ENCODE measurements around the gene KRT81.
A peak's percentile ranks its signal among the peaks of the same experiment; 100 is the strongest.
"Not testable (repeated sequence)": the region's sequence is repeated elsewhere in the genome, so short reads cannot be mapped to it uniquely, and the experiment has no call there.

Gene KRT81

DNA sequence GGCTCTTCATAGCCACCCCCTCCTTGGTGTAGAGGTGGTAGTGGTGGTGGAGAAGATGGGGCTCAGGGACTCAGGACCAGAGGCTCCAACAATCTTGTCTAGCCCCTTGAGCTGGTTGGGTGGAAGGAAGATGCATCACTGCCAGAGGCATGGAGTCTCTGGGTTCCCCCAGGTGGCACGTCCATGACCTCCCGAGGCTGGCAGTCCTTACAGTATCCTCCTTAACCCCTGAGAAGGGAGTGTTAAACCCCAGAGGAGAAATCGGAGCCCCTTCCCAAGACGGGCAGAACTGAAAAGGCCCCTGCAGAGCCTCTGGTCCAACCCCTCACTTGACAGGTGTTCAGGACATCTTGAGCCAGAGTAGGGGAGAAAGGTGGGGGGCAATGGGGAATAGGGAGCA is 20.8 kb upstream of the KRT81 start:
- DNase-seq (ENCODE audit: insufficient read length, low spot score) (no peak), FAIRE-seq (no peak)
- no peak for TF ChIP-seq POLR2A (IDR thresholded peaks at IDR 0.05; ENCODE audit: low read depth, low read length)

DNA sequence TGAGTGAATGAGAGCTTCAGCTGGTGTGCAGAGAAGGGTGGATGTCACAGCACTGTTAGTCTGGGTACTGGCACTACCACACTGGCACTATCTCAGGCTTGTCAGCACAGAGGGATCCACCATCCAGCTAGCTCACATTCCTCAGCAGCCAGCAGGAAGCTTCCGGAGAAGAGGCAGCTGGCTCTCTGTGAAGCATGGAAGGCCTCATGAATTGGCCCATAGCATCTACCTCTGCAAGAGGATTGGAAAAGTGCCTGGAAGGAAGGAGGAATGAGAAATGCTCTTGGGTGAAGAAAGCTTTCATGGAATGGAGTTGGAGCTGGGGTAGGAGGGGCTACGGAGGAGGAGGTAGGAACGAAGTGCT is 19.9 kb upstream of the KRT81 start:
- FAIRE-seq (no peak), DNase-seq (ENCODE audit: insufficient read length, low spot score) (no peak)
- TF ChIP-seq POLR2A (IDR thresholded peaks at IDR 0.05; ENCODE audit: low read depth, low read length) = no peak

DNA sequence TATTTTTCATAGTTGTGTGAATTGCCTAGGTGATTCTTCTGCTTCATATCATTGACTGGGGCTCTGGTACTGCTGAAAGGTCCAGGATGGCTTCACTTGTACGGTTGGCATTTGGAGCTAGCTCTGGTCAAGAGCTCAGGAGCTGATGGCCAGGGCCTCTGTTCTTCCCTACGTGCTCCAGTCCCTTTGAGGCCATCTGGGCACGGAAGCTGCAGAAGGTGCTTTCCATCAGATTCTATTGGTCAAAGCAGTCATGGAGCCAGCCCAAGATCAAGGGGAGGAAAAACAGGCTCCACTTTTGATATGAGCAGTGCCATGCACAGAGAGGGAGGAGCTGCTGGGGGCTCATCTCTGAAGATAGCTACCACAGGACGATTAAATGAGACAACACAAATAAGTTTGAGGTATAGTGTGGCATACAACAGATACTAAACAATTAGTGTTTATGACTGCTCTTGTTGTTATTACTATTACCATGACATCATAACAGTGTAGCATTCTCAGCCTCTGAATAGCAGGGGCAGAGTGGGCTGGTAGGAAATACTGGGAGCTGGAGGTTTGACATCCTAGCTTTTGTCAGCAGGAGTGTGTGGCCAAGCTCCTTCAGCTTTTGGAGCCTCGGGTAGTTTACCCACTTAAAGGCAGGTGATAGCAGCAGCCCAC is 19.4 kb upstream of the KRT81 start:
- peak; percentile 53 for DNase-seq (ENCODE audit: insufficient read length, low spot score)
- TF ChIP-seq POLR2A (IDR thresholded peaks at IDR 0.05; ENCODE audit: low read depth, low read length) = no peak

DNA sequence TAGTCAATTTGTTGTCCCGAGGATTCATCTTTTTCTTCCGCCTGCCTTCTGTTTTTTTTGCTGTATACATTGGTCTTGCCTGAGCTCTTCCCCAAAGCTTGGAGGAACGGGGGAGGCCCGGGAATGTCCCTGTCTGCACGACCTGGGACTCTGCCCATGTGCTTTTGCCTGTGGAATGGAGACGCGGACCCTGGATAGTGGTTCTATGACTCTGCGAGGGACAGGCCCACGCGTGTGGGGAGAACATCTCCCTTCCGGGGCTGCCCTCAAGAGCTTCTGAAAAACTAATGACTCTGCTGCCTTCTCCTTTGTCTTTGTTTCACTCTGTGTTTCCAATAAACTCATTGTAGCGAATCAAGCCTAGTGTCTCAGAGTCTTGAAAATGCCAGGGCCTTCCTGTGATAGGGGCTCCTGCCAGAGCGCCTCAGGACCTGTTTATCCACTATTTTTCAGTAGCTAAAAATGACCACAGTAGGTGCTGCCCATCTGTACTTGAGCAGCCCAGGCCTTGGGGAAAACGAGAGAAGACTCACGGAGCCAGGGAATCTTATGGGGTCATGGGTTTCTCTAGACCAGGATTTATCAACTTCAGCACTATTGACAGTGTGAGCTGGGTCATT is 17.6 kb upstream of the KRT81 start:
- no peak for FAIRE-seq
- DNase-seq (ENCODE audit: insufficient read length, low spot score) = no peak
- no peak for TF ChIP-seq POLR2A (IDR thresholded peaks at IDR 0.05; ENCODE audit: low read depth, low read length)

More for the DNA sequence above, 19.4 kb upstream of the KRT81 start:
- no peak for FAIRE-seq

DNA sequence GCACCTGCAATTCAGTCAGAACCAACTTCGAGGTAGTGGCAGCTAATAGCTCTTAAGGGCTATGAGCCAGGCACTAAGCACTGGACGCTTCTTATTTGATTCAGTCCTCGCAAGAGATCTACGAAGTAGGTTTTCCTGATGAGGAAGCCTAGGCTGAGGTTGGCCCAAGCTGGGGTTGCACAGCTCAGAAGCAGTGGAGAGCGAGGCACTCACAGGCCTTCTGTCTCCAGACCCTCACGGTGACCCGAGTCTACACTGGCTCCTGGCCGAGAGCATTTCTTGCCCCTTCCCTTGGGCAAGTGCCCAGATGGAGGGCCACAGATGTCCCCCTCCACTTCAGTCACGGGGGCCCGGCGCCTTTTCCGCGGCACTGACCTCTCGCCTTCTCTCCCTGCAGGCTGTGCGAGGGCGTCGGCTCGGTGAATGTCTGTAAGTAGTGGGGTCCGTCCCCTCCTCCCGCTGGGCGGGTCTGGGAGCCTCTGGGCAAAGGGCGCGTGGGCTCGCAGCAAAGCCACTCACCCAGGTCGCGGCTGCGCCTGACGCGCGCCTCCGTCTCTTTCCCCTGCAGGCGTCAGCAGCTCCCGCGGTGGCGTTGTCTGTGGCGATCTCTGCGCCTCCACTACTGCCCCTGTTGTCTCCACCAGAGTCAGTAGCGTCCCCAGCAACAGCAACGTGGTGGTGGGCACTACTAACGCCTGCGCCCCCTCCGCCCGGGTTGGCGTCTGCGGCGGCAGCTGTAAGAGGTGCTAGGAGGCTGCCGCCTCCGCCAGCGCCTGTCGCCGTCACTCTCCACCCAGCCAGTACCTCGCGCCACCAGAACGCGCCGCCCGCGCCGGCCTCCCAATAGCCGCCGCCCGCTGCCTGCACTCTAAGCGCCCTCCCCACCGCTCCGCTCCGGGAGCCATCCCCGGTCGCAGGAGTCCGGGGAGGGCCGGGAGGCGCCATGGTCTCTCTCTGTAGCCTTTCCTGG is 16.8 kb upstream of the KRT81 start:
- FAIRE-seq (no peak), DNase-seq (ENCODE audit: insufficient read length, low spot score) (no peak)
- no peak for TF ChIP-seq POLR2A (IDR thresholded peaks at IDR 0.05; ENCODE audit: low read depth, low read length)

DNA sequence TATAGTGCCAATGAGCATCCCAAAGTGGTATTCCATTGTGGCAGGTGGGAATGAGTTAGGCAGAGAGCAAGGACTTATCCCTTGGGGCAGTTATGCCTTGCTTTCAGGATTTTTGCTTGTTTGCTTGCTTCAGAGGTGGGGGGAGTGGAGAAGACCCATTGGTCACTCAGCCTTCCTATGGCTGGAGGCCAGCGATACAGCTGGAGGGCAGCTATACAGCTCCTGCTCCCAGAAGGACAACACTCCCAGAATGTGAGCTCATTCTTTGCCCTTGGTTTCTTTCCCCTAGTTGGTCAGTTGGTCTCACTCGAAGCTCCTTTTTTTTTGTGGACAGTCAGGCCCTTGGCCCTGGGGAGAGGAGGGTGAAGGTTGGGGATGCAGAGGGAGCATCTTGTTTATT is 15.4 kb upstream of the KRT81 start:
- TF ChIP-seq POLR2A (IDR thresholded peaks at IDR 0.05; ENCODE audit: low read depth, low read length) = no peak
- DNase-seq (ENCODE audit: insufficient read length, low spot score) = no peak
- FAIRE-seq = no peak

DNA sequence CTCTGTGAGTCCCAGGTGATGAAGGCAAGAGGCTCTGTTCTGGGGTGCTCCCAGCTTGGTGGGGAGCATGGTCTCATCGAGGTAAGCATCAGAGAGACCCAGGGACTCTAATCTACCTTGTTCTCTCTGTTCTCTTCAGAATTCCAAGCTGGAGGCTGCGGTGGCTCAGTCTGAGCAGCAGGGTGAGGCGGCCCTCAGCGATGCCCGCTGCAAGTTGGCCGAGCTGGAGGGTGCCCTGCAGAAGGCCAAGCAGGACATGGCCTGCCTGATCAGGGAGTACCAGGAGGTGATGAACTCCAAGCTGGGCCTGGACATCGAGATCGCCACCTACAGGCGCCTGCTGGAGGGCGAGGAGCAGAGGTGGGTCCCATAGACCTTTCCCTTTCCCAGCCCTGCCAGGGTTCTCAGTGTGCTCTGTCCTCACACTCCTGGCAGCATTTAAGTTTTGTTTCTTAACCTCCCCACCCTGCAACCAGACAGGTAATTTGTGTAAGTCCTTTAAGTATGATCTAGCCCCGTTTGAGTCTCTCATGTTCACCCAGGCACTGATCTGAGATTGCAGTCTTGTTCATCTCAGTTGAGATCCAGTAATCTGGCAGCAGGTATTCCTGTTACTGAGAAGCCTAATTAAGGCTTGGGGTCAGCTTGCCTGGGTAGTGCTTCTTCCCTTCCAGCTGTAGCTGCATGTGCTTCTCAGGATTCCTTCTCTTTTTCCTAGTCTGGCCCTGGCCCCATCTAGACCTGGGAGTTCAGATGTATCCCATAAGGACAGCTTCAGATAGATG is 14.8 kb upstream of the KRT81 start:
- no peak for DNase-seq (ENCODE audit: insufficient read length, low spot score)
- no peak for TF ChIP-seq POLR2A (IDR thresholded peaks at IDR 0.05; ENCODE audit: low read depth, low read length)
- no peak for FAIRE-seq

DNA sequence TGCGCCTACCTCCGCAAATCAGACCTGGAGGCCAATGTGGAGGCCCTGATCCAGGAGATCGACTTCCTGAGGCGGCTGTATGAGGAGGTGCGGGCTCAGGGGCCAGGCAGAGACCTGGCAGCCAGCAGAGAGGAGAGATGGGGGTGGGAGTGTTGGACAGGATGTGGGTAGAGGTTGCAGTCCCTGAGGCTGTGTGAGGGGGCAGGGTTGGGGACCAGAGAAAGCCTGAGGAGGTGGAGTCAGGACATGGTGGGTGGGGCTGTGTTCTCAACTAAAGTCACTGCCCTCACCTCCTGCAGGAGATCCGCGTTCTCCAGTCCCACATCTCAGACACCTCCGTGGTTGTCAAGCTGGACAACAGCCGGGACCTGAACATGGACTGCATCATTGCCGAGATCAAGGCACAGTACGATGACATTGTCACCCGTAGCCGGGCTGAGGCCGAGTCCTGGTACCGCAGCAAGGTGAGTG is 13.6 kb upstream of the KRT81 start:
- FAIRE-seq; DNase-seq (ENCODE audit: insufficient read length, low spot score): not testable (repeated sequence)

DNA sequence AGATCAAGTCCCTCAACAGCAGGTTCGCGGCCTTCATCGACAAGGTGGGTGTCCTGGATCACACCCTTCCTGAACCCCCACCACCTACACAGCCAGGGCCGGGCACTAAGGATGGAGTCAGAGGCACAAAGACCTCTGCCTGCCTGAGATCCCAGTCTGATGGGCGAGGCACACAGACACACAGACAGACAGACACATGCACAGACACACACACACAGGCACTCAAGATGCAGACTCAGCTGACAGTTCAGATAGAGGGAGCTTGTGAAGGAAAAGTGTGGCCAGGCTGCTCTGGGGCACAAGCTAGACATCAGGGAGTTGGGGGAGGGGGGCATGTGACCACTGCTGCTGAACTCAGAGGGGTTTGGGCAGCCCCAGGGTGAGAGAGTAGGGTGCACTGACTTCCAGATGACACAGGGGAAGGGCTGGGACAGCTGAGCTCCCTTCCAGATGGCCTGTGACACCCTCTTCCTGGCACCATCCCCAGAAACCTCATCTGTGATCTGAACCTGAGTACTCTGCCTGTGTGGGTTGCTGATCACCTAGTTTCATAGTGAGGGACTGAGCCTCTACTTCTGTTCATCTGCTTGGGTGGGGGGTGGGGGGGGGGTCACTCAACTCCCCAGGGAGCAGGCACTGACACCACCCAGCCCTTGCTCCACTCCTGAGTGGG is 11.0 kb upstream of the KRT81 start:
- not testable (repeated sequence) for FAIRE-seq

DNA sequence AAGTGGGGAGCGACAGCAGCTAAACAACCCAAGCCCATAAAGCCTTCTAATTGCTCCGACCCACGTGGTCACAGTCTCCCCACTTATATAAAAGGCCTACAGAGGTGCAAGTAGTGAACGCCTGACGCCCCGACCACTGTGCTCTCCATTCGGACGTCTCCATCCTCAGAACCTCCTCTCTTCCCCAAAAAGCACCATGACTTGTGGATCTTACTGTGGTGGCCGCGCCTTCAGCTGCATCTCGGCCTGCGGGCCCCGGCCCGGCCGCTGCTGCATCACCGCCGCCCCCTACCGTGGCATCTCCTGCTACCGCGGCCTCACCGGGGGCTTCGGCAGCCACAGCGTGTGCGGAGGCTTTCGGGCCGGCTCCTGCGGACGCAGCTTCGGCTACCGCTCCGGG is 10.4 kb upstream of the KRT81 start:
- not testable (repeated sequence) for FAIRE-seq; DNase-seq (ENCODE audit: insufficient read length, low spot score)

More for the DNA sequence above, 11.0 kb upstream of the KRT81 start:
- not testable (repeated sequence) for DNase-seq (ENCODE audit: insufficient read length, low spot score)

DNA sequence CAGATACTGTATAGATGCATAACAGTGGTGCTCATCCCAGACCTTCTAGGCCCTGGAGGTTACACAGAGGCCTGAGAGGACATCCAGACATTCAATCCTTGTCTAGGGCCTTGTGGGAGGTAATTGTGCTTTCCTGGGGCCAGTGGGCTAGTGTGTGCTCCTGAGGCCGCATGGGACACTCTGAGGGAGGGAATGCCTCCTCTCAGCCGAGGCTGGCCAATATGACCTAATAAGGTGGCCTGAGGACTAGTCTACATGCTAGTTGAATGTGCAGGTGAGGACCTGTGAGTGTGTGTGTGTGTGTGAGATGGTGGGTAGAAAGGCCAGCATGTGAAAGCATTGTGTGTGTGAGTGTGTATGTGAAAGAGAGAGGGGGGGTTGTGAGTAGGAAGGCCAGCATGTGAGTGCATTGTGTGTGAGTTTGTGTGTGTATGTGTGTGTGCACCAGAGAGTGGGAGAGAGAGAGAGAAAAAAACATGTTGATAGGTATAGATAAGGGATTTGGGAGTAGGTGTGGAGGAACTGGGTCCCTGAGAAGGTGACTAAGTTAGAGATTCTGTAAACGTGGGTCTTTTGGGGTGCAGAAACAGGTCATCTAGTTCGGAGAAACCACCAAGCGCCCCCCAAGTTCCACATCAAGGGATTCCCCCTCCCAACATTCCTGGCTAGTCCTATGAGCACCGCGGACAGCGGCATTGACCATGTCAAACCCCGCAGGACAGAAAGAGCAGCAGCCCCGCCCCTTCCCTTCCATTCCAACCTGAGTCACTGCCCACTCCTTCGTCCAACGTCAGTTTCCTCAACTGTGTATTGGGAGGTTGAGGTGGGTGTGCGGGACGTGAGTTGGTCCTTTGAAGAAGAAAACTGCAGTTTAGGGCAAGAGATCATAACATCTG is 9.7 kb upstream of the KRT81 start:
- no peak for FAIRE-seq
- TF ChIP-seq POLR2A (IDR thresholded peaks at IDR 0.05; ENCODE audit: low read depth, low read length) = no peak
- no peak for DNase-seq (ENCODE audit: insufficient read length, low spot score)

DNA sequence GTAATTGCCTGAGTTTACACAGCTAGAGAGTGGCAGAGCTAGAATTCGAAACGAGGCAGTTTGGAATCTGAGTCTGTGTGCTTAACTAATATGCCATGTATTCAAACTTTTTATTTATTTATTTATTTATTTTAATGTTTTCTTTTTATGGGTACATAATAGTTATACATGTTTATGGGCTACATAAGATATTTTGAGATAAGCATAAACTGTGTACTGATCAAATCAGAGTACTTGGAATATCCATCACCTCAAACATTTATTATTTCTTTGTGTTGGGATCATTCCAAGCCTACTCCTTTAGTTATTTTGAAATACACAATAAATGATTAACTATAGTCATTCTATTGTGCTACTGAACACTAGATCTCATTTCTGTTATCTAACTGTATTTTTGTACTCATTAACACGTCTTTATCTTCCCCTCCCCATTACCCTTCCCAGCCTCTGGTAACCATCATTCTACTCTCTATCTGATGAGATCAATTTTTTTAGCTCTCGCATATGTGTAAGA is 7.4 kb upstream of the KRT81 start:
- DNase-seq (ENCODE audit: insufficient read length, low spot score) (no peak), FAIRE-seq (no peak)
- TF ChIP-seq POLR2A (IDR thresholded peaks at IDR 0.05; ENCODE audit: low read depth, low read length) = no peak
